GM12874 (cell line): ENCODE results near the gene LAMA4.

Experiments used
- TF ChIP-seq, protein P1 (sequence below): IDR thresholded peaks from 2 replicates; pipeline ENCODE4 v1.5.1; 2011; ENCODE audit warnings: low read depth, mild to moderate bottlenecking, control low read depth, low read length, moderate library complexity; ENCODE audit not compliant: insufficient read depth

The LAMA4 gene

DNA sequence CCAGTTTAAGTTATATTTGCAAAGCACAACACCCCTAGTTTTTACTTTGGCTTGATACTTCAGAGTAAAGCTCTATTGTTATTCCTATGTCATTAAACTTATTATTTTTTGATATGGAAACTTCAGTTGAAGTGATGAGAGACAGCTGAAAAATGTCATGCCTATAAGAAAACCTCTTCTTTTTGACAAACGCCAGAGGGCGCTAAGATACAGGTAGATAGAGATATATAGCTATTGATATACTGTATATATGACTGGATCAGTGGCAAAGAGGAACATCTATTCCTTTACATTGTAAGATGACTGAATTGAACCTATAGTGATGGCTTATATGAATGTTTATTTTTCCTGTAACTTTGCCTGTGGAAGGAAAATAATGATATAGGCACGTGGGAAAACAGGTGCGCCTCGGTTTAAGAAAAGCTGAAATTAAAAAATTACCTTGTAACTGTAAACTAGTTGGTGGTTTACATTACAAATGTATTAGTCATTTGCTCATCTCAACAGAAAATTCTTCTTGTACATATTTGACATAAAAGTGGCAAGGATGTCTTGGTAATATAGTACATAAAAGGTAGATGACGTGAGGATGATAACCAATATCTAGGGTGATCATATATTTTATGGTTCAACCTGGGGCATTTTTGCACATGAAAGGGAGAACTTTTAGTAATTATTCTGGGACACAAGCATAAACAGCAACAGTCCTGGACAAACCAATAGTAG lies 74.1 kb downstream of the LAMA4 start:
- TF ChIP-seq, protein P1, sequence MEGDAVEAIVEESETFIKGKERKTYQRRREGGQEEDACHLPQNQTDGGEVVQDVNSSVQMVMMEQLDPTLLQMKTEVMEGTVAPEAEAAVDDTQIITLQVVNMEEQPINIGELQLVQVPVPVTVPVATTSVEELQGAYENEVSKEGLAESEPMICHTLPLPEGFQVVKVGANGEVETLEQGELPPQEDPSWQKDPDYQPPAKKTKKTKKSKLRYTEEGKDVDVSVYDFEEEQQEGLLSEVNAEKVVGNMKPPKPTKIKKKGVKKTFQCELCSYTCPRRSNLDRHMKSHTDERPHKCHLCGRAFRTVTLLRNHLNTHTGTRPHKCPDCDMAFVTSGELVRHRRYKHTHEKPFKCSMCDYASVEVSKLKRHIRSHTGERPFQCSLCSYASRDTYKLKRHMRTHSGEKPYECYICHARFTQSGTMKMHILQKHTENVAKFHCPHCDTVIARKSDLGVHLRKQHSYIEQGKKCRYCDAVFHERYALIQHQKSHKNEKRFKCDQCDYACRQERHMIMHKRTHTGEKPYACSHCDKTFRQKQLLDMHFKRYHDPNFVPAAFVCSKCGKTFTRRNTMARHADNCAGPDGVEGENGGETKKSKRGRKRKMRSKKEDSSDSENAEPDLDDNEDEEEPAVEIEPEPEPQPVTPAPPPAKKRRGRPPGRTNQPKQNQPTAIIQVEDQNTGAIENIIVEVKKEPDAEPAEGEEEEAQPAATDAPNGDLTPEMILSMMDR: peak; percentile 33; the same call in 1 of the 2 replicates

DNA sequence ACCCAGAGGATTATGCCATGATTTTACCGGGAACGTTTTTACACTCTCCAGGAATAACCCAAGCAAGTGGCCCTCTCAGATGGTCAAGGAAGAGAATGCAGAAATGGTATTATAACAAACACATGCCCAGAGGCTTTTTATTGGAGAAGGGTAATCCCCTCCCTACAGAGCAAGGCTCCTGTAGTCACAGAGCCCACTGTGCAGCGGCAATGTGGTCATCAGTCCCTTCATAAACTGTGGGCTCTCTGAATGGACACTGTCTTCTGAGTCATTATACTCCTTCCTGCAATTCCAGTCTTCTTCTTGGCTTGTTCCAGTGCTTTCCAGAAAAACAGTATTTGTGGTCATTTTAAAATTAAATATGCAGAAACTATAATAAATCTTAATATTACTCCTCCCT lies 74.7 kb downstream of the LAMA4 start:
- TF ChIP-seq, protein P1: no peak

DNA sequence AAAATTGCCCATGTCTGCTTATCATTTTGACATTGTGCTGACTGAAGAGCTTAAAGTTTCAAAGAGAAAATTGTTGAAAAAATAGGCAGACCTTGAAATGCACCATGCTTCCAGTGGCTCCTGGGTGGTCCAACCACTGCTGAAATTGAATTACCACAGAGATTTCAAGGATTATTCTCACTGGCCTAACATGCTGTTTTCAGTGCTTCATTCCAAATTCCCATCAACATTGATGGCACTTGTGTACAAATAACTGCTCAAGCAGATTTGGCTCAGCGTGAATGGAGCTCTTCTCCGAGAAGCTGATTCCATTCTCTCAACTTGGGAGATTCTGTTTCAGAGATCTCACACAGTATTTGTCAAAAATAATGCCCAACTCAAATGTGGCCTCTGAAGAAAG lies 75.5 kb downstream of the LAMA4 start:
- TF ChIP-seq, protein P1: no peak

DNA sequence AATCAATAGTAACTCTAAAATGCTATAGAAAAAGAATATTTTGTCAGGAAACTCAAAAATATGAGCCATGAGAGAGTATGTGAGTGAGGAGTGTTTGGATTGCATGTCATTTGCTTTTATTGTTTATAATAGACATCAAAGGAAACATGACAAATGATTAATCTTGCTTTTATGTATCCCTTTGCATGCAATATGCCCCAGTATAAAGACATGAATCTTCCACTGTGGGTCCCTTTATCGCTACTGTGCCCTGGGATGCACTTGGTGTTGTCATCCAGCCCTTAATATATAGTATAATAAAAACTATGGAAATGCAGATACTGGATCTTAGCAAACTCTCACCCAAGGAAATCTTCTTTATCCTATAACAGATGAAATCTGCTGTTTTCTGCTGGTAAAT lies 77.3 kb downstream of the LAMA4 start:
- TF ChIP-seq, protein P1: no peak

DNA sequence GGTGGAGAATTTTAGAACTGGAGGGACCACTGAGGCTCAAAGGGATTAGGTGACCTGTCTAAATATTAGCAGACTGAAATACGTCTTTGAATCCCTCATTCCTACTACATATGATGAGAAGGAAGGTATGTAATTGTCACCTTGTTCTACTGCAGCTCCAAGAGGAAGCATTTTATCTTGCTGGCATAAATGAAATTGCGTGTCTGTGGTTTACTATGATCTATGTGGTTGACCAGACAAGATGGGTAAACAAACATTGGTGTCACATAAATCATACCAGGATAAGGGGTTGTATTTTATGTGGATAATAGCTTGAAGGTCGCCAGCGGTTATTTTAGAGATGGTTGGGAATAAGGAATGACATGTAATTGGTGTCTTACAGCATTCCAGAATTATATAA lies 78.2 kb downstream of the LAMA4 start:
- TF ChIP-seq, protein P1: no peak

DNA sequence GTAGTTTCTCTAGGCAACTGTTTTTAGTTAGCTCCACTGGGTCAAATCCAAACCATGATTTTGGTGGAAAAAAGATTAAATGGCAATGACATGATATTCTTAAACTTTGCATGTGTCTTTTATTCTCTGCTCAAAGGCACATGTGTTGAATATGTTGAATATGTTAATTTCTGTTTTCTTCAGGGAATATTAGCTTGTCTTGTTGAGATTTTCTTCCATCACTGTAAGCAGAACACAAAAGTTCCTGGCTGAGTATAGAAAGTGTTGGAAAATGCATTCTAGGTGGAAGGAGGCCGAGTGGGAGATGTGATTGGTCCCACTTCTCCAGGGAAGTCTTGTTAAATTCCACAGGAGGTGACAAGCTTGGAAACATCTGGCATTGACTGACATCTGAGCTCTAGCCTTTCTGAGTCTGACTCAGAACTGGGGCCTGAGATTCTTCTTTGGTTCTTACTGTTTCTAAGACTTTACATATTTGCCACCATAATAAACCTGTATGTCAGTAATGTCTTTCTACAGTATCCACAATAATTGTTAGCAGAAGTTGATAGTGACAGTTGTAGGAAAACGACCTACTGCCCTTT lies 81.1 kb downstream of the LAMA4 start:
- TF ChIP-seq, protein P1: no peak

DNA sequence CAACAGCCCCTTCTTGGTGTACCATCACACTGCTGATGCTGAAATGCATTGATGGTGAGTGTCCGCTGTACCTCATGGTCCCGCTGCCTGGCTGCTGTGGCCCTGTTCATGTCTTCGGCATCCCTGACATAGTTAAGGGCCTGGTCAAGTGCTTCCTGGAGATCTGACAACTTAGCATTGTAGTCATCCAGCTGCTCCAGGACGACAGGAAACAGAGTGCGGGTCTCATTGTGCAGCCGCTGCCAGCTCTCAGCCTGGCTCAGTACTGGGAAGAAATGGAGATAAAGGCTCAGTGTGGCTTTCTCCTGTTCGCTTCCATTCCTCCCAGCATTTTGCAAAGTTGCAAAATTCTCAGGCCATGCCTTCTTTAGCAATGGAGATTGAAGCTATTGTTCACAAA lies 81.8 kb downstream of the LAMA4 start:
- TF ChIP-seq, protein P1: no peak
